Gastroesophageal sphincter (tissue), 3 donors: ENCODE data around the gene NOL9.

ENCODE experiments used
- CTCF ChIP-seq, 4 experiments: fragments of 200-600 bp in 2 of 4; fragments of 450-650 bp in 2 of 4; sonication (generic) in 1 of 4; IDR thresholded peaks; one replicate each; pipeline ENCODE4 v1.5.1; 2017 to 2019; ENCODE audit warnings: antibody characterized with exemption in 4 of 4, mild to moderate bottlenecking in 2 of 4, moderate library complexity in 2 of 4
- EP300 ChIP-seq: sonication (generic); formaldehyde crosslinking; IDR thresholded peaks from one replicate; pipeline ENCODE4 v1.6.1; 2017; ENCODE audit warnings: antibody characterized with exemption, mild to moderate bottlenecking
- POLR2AphosphoS5 ChIP-seq: sonication (generic); formaldehyde crosslinking; IDR thresholded peaks from one replicate; pipeline ENCODE4 v1.6.1; 2017; ENCODE audit warnings: antibody characterized with exemption

GRCh38 chr1:6601923-6602668, 47.8 kb upstream of the NOL9 start:
- peak in 3 of 4 experiments; percentile 4 to 15 (median 10) for TF ChIP-seq CTCF (IDR thresholded peaks at IDR 0.05)
- TF ChIP-seq POLR2AphosphoS5, result peak; percentile 27
- TF ChIP-seq EP300, result no peak
